Urothelium cell line (cell line): ENCODE results near the gene RNF123.
A peak's percentile ranks its signal among the peaks of the same experiment; 100 is the strongest.

Experiments used
- DNase-seq: peaks from one replicate; pipeline ENCODE4 v3.0.0; 2011; ENCODE audit warnings: low spot score, mixed read lengths
- FAIRE-seq: peaks from 2 replicates; lab custom pipeline; 2011; peaks lifted over from hg19 to GRCh38; lab: Jason Lieb, UNC

RNF123 gene

GRCh38 chr3:49689046-49689907 is at the start of gene RNF123, which contains the start of gene MST1:
RNF123 (plus strand) TSS chr3:49689557; CDS start chr3:49691166, 1,609 bp downstream.
MST1 (minus strand) TSS chr3:49689474; CDS start chr3:49688691, 783 bp downstream.
- FAIRE-seq = no peak
- DNase-seq = peak; percentile 92

- FAIRE-seq (no peak), DNase-seq (no peak)
These were observed 48.1 kb upstream of the RNF123 start for GRCh38 chr3:49641292-49641691.

GRCh38 chr3:49641921-49642707 is 47.2 kb upstream of the RNF123 start:
- FAIRE-seq = no peak
- no peak for DNase-seq

- FAIRE-seq = no peak
- DNase-seq = no peak
These were observed 46.6 kb upstream of the RNF123 start for GRCh38 chr3:49642708-49643145.

GRCh38 chr3:49644684-49645083 is 44.7 kb upstream of the RNF123 start:
- no peak for DNase-seq
- no peak for FAIRE-seq

- no peak for FAIRE-seq
- DNase-seq = no peak
These were observed 43.1 kb upstream of the RNF123 start for GRCh38 chr3:49646236-49646635.

GRCh38 chr3:49647741-49648140 is 41.6 kb upstream of the RNF123 start:
- no peak for FAIRE-seq

GRCh38 chr3:49648354-49649019 is 40.9 kb upstream of the RNF123 start:
- DNase-seq = no peak
- no peak for FAIRE-seq

More at GRCh38 chr3:49647741-49648140, 41.6 kb upstream of the RNF123 start:
- no peak for DNase-seq

GRCh38 chr3:49649576-49649975 is 39.8 kb upstream of the RNF123 start:
- no peak for FAIRE-seq

GRCh38 chr3:49650177-49650576 is 39.2 kb upstream of the RNF123 start:
- DNase-seq (no peak), FAIRE-seq (no peak)

More at GRCh38 chr3:49649576-49649975, 39.8 kb upstream of the RNF123 start:
- DNase-seq = no peak

GRCh38 chr3:49650637-49651036 is 38.7 kb upstream of the RNF123 start:
- DNase-seq = no peak
- no peak for FAIRE-seq

GRCh38 chr3:49652218-49652902 is 37.0 kb upstream of the RNF123 start:
- FAIRE-seq (no peak), DNase-seq (no peak)

- FAIRE-seq (no peak), DNase-seq (no peak)
These were observed 36.4 kb upstream of the RNF123 start for GRCh38 chr3:49652903-49653415.

GRCh38 chr3:49653621-49654020 is 35.7 kb upstream of the RNF123 start:
- FAIRE-seq (no peak), DNase-seq (no peak)

GRCh38 chr3:49654176-49654825 is 35.1 kb upstream of the RNF123 start:
- DNase-seq (no peak), FAIRE-seq (no peak)

- DNase-seq (no peak), FAIRE-seq (no peak)
These were observed 34.3 kb upstream of the RNF123 start for GRCh38 chr3:49654955-49655556.

GRCh38 chr3:49655731-49656285 is 33.5 kb upstream of the RNF123 start:
- FAIRE-seq (peak; percentile 74), DNase-seq (no peak)

- DNase-seq = no peak
- no peak for FAIRE-seq
These were observed 32.7 kb upstream of the RNF123 start for GRCh38 chr3:49656541-49657112.
